NCI-H2227 (cell line): Measurements from ENCODE around the gene PHF8.

Source experiments
- DNase-seq: peaks from one replicate; lab custom pipeline; 2025; ENCODE audit not compliant: unreplicated experiment; lab: John Stamatoyannopoulos, UW

Gene PHF8

GRCh38 chrX:54044126-54044876, at the start of gene PHF8:
PHF8 (minus strand) TSS chrX:54044473; CDS start chrX:54042728, 1,745 bp downstream.
- peak; percentile 99 for DNase-seq

GRCh38 chrX:54093571-54093970, 49.3 kb upstream of the PHF8 start:
- DNase-seq = no peak

- no peak for DNase-seq
These were observed 48.9 kb upstream of the PHF8 start for GRCh38 chrX:54093159-54093558.

GRCh38 chrX:54090880-54091279, 46.6 kb upstream of the PHF8 start:
- no peak for DNase-seq

DNA sequence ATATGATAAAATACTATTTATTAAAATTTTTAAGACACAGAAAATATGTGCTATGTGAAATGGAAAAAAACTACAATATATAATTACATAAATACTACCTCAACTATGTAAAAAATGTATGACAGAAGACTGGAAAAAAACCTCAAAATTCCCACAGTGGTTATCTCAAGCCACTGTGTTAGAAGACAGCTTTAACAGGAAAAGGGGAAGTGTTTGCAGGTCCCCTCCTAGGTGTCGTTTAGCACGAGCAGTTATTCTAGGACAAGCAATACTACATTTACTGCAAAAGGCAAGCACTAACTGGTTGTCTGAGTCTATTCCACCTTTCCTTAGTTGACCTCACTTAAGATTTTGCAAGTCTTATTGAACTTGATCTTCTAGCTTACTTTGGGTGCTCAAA, 44.9 kb upstream of the PHF8 start:
- no peak for DNase-seq

DNA sequence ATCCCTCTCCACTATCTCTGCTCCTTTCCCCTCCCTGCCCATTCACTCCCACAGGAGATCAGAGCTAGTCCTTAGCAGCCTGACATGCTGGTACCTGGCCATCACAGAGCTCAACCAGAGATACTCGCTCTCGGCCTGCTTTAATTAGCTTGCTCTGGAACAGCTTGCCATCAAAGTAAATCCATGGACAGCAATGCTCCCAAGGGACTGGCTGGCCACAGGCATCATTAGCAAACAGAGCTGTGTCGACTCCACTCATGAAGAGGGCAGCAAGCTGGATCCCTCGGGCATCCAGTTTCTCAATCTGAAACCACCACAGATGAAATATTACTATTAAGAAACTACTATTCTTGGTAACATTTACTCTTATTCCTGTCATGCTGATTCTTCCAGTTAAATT, 43.4 kb upstream of the PHF8 start:
- DNase-seq = no peak

- no peak for DNase-seq
These were observed 41.4 kb upstream of the PHF8 start for GRCh38 chrX:54085666-54086065.

DNA sequence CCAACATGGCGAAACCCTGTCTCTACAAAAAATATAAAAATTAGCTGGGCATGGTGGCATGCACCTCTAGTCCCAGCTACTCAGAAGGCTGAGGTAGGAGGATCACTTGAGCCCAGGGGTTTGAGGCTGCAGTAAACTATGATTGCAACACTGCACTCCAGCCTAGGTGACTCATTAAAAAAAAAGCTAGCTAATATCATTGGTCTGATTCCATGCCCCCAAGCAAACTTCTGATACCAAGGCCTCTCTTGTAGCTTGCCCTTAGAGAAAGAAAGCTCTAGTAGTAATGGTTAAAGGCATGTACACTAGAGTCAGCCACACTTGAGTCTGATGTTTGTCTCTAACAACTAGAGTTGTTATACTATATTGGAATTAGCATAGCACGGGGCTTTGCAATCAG, 32.6 kb upstream of the PHF8 start:
- DNase-seq = no peak

DNA sequence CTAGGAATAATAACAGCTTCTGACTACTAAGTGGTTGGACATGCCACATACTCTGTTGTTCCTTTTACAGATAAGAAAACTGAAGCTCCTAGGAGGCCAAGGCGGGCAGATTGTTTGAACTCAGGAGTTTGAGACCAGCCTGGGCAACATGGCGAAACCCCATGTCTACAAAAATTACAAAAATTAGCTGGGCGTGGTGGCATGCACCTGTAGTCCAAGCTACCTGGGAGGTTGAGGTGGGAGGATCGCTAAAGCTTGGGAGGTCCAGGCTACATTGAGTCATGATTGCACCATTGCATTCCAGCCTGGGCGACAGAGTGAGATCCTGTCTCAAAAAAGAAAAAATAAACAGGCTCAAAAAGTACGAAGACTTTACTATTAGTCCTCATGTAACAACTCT, 30.6 kb upstream of the PHF8 start:
- no peak for DNase-seq

DNA sequence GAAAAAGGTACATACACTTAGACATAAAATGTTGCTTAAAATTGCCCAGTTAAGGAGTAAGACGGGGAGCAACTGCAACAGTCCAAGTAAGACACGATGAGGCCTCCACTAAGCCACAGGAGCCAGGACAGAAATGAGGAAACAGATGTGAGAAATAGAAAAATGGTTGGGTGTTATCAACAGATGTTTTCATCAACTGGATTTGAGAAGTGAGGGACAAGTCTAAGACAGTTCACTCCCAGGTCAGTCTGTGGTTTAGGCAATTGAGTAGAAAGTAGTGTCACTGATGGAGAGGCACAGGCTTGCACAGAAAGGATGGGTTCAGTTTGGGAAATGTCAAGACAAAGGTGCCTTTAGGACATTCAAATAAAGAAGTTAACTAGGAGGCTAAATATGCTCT, 23.5 kb upstream of the PHF8 start:
- no peak for DNase-seq

GRCh38 chrX:54066841-54067240, 22.6 kb upstream of the PHF8 start:
- DNase-seq = no peak

GRCh38 chrX:54064564-54064963, 20.3 kb upstream of the PHF8 start:
- no peak for DNase-seq

DNA sequence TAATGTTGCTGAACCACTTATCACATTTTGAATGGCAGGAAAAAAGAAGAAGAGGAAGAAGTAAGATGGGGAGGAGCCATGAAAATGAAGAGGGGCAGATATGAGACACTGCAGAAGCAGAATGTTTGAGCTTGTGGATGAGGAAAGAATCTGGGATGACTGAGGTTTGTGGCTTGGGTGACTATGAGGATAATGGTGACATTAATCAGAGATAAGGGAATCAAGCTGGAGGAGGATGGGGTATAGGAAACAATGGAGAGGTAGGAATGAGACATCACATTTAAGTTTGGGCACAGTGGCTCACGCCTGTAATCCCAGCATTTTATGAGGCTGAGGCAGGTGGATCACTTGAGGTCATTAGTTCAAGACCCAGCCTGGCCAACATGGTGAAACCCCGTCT, 19.1 kb upstream of the PHF8 start:
- no peak for DNase-seq

DNA sequence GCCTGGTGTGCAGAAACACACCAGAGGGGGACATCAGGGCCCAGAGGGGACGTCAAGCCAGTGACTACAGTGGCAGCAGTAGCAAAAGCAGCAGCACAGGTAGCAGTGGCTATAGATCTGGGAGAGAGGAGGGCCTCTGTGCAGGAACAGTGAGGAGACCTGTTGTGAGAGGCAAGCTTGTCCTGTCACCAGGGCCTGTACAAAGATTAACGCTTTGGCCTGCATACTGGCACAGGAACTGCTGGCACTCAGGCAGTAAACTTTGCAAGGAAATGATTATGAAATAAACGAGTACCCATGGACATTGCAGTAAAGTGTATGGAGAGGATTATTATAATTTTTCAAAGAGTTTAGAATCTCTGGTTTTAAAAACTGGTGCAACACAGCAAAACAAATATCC, 5.5 kb upstream of the PHF8 start:
- no peak for DNase-seq

GRCh38 chrX:54048412-54048811, 4.1 kb upstream of the PHF8 start:
- peak; percentile 6 for DNase-seq

DNA sequence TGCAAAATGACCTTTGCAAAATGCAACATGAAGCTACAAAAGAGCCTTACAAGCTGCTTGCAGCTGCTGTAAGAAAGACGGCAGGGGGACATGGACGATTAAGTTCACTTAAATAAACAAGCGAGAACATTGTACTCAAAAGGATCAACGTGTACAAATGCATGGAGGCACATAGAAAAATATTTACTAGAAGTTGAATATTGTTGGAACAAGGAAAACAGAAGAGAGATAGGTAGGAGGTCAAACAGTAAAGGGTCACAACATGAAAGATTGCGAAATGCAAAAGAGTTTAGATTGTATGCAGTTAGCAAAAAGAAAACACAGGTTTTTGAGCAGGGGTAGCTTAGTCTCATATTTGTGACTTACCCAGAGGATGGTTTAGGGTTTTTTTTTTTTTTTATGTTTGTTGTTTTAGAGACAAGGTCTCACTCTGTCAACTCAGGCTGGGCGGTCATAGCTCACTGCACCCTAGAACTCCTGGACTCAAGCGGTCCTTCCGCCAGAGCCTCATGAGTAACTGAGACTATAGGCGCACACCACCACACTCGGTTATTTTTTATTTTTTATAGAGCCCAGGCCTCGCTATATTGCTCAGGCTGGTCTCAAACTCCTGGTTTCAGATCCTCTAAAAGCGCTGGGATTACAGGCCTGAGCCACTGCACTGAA, 1.4 kb upstream of the PHF8 start:
- no peak for DNase-seq

GRCh38 chrX:54044877-54045338, 635 bp upstream of the PHF8 start:
- no peak for DNase-seq

- peak; percentile 84 for DNase-seq
These were observed 640 bp downstream of the PHF8 start for GRCh38 chrX:54043541-54044125.

GRCh38 chrX:54043056-54043455, 1.2 kb downstream of the PHF8 start:
- DNase-seq = no peak

DNA sequence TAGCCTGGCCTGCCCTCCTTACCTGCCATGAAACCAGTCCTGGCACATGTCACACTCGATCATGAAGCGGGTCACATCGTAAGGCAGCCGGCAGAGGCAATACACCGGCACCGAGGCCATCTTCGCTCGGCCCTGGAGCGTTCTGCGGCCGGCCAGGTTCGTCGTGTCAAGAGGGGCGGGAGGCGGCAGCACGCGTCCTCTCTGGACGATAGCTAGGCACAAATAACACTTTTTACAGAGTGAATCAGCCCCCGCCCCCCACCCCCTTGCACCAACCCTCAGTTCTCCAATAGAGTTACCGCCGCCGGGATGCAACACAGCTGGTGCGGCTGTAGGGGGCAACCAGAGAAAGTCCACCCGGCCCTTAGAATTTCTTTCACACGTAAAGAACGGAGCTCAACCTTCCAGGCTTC, 1.7 kb downstream of the PHF8 start:
- DNase-seq = peak; percentile 80

DNA sequence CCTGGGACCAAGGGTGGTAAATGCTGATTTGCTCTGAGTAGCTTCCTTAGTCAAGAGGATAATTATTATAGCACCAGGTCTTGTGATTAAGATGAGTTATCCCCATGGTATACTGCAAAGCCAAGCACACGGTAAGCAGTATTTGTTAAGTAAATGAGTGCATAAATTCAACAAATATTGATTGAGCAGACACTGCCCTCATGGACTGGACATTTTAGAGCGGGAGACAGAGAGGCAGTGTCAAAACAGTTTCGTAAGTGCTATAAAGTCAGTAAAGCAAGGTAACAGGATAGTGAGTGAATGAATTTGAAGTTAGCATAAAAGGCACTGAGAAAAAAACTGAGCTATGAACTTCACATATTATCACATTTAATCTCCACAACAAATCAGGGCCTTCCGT, 13.9 kb downstream of the PHF8 start:
- no peak for DNase-seq

GRCh38 chrX:54029529-54030143, 14.6 kb downstream of the PHF8 start:
- no peak for DNase-seq
